ENCODE data around the gene CABLES2.

CABLES2 gene

GRCh38 chr20:62350098-62350628 is 56.9 kb downstream of the CABLES2 start:
- TF ChIP-seq GATA3 (IDR thresholded peaks at IDR 0.05; ENCODE audit: low read depth, low read length) = no peak
- no peak for TF ChIP-seq GATA2 (IDR thresholded peaks at IDR 0.05; ENCODE audit: low read depth, low read length)

GRCh38 chr20:62349556-62350097 is 57.5 kb downstream of the CABLES2 start:
- no peak for TF ChIP-seq GATA3 (IDR thresholded peaks at IDR 0.05; ENCODE audit: low read depth, low read length)
- TF ChIP-seq GATA2 (IDR thresholded peaks at IDR 0.05; ENCODE audit: low read depth, low read length) = no peak

GRCh38 chr20:62348604-62349003 is 58.5 kb downstream of the CABLES2 start:
- no peak for TF ChIP-seq GATA2 (IDR thresholded peaks at IDR 0.05; ENCODE audit: low read depth, low read length)

GRCh38 chr20:62347445-62347844 is 59.6 kb downstream of the CABLES2 start:
- no peak for TF ChIP-seq GATA3 (IDR thresholded peaks at IDR 0.05; ENCODE audit: low read depth, low read length)
- no peak for TF ChIP-seq GATA2 (IDR thresholded peaks at IDR 0.05; ENCODE audit: low read depth, low read length)

- TF ChIP-seq GATA2 (IDR thresholded peaks at IDR 0.05; ENCODE audit: low read depth, low read length) (no peak), GATA3 (IDR thresholded peaks at IDR 0.05; ENCODE audit: low read depth, low read length) (no peak)
These were observed 60.0 kb downstream of the CABLES2 start for GRCh38 chr20:62347151-62347404.

GRCh38 chr20:62346398-62347150 is 60.5 kb downstream of the CABLES2 start:
- no peak for TF ChIP-seq GATA3 (IDR thresholded peaks at IDR 0.05; ENCODE audit: low read depth, low read length)
- no peak for TF ChIP-seq GATA2 (IDR thresholded peaks at IDR 0.05; ENCODE audit: low read depth, low read length)

- no peak for TF ChIP-seq GATA3 (IDR thresholded peaks at IDR 0.05; ENCODE audit: low read depth, low read length)
- no peak for TF ChIP-seq GATA2 (IDR thresholded peaks at IDR 0.05; ENCODE audit: low read depth, low read length)
These were observed 61.3 kb downstream of the CABLES2 start for GRCh38 chr20:62345681-62346370.

GRCh38 chr20:62344782-62345181 is 62.3 kb downstream of the CABLES2 start:
- TF ChIP-seq GATA2 (IDR thresholded peaks at IDR 0.05; ENCODE audit: low read depth, low read length) (no peak), GATA3 (IDR thresholded peaks at IDR 0.05; ENCODE audit: low read depth, low read length) (no peak)

GRCh38 chr20:62344092-62344491 is 63.0 kb downstream of the CABLES2 start:
- TF ChIP-seq GATA3 (IDR thresholded peaks at IDR 0.05; ENCODE audit: low read depth, low read length) (no peak), GATA2 (IDR thresholded peaks at IDR 0.05; ENCODE audit: low read depth, low read length) (no peak)

- TF ChIP-seq GATA2 (IDR thresholded peaks at IDR 0.05; ENCODE audit: low read depth, low read length) (no peak), GATA3 (IDR thresholded peaks at IDR 0.05; ENCODE audit: low read depth, low read length) (no peak)
These were observed 64.2 kb downstream of the CABLES2 start for GRCh38 chr20:62342910-62343309.

- TF ChIP-seq GATA3 (IDR thresholded peaks at IDR 0.05; ENCODE audit: low read depth, low read length) = no peak
- no peak for TF ChIP-seq GATA2 (IDR thresholded peaks at IDR 0.05; ENCODE audit: low read depth, low read length)
These were observed 67.4 kb downstream of the CABLES2 start for GRCh38 chr20:62339647-62340062.

All from SH-SY5Y (cell line).